Gastroesophageal sphincter (tissue), 4 donors: Measurements from ENCODE around the gene BPI. TPM values are rescaled to one million over a fixed set of nuclear protein-coding genes. Genes with fewer than 3 reads are reported as not detected.
A peak's percentile ranks its signal among the peaks of the same experiment; 100 is the strongest.

ENCODE experiments used
- ATAC-seq: fragments of 150-250 bp; one replicate; pipeline ENCODE4 v1.9.1; 2016; ENCODE audit warnings: mild to moderate bottlenecking, moderate library complexity
- H3K27ac ChIP-seq, 4 donors: fragments of 200-600 bp; sonication (generic) in 3 of 4; 1 replicate in 3 of 4; 2 replicates in 1 of 4; pipeline ENCODE4 v1.5.1; 2016 to 2019
- H3K27me3 ChIP-seq: fragments of 200-600 bp; sonication (generic); one replicate; pipeline ENCODE4 v1.5.1; 2019
- H3K36me3 ChIP-seq, 2 donors: fragments of 200-600 bp; sonication (generic); one replicate each; pipeline ENCODE4 v1.5.1; 2019; ENCODE audit warnings: control low read depth in 1 of 2
- H3K4me1 ChIP-seq, 3 donors: fragments of 200-600 bp; sonication (generic); 1 replicate in 2 of 3; 2 replicates in 1 of 3; pipeline ENCODE4 v1.5.1; 2016 to 2019; ENCODE audit warnings: control low read depth in 2 of 3
- H3K4me3 ChIP-seq, 2 donors: fragments of 200-600 bp; sonication (generic); one replicate each; pipeline ENCODE4 v1.5.1; 2019; ENCODE audit warnings: mild to moderate bottlenecking in 1 of 2, moderate library complexity in 1 of 2
- H3K9me3 ChIP-seq, 3 donors: fragments of 200-600 bp; sonication (generic); one replicate each; pipeline ENCODE4 v1.5.1; 2017 to 2019; ENCODE audit warnings: control low read depth in 2 of 3
- EP300 ChIP-seq: sonication (generic); formaldehyde crosslinking; IDR thresholded peaks from one replicate; pipeline ENCODE4 v1.6.1; 2017; ENCODE audit warnings: antibody characterized with exemption, mild to moderate bottlenecking
- POLR2A ChIP-seq, 2 donors: fragments of 450-650 bp; IDR thresholded peaks; one replicate each; pipeline ENCODE4 v1.6.1; 2017; ENCODE audit warnings: antibody characterized with exemption in 2 of 2, mild to moderate bottlenecking in 2 of 2, moderate library complexity in 1 of 2
- POLR2AphosphoS5 ChIP-seq: sonication (generic); formaldehyde crosslinking; IDR thresholded peaks from one replicate; pipeline ENCODE4 v1.6.1; 2017; ENCODE audit warnings: antibody characterized with exemption
- WGBS, 2 donors: methylation state at CpG; one replicate each; pipeline ENCODE4 v1.1.5; 2018; ENCODE audit warnings: low coverage in 1 of 2; 5-methylcytosine and 5-hydroxymethylcytosine counted together
- total RNA-seq, 4 donors: library from RNA; depleted of rRNA; stranded (reverse); fragments of >200 nt; gene quantifications; one replicate each; pipeline ENCODE4 v1.1.0, GENCODE V29; 2016
- TF ChIP-seq, protein P1 (sequence below), 4 experiments: fragments of 200-600 bp in 2 of 4; fragments of 450-650 bp in 2 of 4; sonication (generic) in 1 of 4; IDR thresholded peaks; one replicate each; pipeline ENCODE4 v1.5.1; 2017 to 2019; ENCODE audit warnings: antibody characterized with exemption in 4 of 4, mild to moderate bottlenecking in 2 of 4, moderate library complexity in 2 of 4

Gene BPI
- total RNA-seq, 4 donors from 2014 or later, result 0.27 to 0.47 TPM; not detected in 2

DNA sequence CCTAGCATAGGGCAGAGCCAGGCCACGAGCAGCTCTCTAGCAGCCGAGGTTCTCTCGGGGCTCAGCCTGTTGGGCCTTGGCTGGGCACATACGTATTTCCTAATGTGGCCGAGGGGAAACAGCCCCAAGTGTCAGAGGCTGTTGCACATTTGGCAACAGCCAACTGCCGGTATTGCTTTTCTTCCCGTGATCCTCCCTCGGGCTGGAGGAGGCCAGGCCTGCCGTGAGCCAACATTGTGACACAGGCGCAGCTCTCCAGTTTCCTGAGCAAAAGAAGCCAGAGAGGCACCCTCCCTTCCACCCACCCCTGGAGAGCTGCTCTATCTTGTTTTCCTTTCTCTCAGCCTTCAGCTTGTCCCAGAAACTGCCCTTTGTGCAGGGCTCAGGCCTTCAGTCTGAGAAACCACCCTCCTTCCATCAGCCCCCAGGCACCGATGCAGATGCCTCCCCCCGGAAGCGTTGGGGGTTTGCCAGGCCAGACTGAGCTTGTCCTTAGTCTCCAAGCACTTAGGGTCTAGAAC lies 5.1 kb upstream of the BPI start:
- H3K9me3 ChIP-seq, result no peaks in the 10 kb centered on the region
- TF ChIP-seq POLR2AphosphoS5 (peak; percentile 71), POLR2A (IDR thresholded peaks at IDR 0.05) (no peak)
- peaks cover 0 to 22% (median 4%) of the 10 kb centered on the region in 3 donors for H3K4me1 ChIP-seq
- no peak overlapping the region for H3K4me3 ChIP-seq
- WGBS, 2 donors, result 13 to 14% methylated on average over 3 to 4 of the region's 13 CpGs
- ATAC-seq, result peak; percentile 97
- H3K36me3 ChIP-seq, result no peaks in the 10 kb centered on the region
- peak overlapping the region; percentile 41 to 82 (median 74) for H3K27ac ChIP-seq
- peaks cover 10% of the 10 kb centered on the region for H3K27me3 ChIP-seq

- WGBS, 2 donors, result 80 to 86% methylated on average over 2 to 3 of the region's 6 CpGs
These were observed 4.0 kb upstream of the BPI start for GRCh38 chr20:38299963-38300362.

GRCh38 chr20:38300438-38300837 lies 3.5 kb upstream of the BPI start:
- no peaks in the 10 kb centered on the region for H3K9me3 ChIP-seq
- no peak for TF ChIP-seq EP300
- no peak for TF ChIP-seq POLR2AphosphoS5
- TF ChIP-seq, protein P1, sequence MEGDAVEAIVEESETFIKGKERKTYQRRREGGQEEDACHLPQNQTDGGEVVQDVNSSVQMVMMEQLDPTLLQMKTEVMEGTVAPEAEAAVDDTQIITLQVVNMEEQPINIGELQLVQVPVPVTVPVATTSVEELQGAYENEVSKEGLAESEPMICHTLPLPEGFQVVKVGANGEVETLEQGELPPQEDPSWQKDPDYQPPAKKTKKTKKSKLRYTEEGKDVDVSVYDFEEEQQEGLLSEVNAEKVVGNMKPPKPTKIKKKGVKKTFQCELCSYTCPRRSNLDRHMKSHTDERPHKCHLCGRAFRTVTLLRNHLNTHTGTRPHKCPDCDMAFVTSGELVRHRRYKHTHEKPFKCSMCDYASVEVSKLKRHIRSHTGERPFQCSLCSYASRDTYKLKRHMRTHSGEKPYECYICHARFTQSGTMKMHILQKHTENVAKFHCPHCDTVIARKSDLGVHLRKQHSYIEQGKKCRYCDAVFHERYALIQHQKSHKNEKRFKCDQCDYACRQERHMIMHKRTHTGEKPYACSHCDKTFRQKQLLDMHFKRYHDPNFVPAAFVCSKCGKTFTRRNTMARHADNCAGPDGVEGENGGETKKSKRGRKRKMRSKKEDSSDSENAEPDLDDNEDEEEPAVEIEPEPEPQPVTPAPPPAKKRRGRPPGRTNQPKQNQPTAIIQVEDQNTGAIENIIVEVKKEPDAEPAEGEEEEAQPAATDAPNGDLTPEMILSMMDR (IDR thresholded peaks at IDR 0.05), result no peak
- TF ChIP-seq POLR2A (IDR thresholded peaks at IDR 0.05), result no peak
- ATAC-seq, result no peak
- no peak overlapping the region for H3K4me3 ChIP-seq
- no peaks in the 10 kb centered on the region for H3K36me3 ChIP-seq
- H3K27me3 ChIP-seq, result peaks cover 26% of the 10 kb centered on the region
- H3K4me1 ChIP-seq, result peaks cover 0 to 22% (median 4%) of the 10 kb centered on the region in 3 donors
- 88 to 100% methylated on average over 2 of the region's 4 CpGs for WGBS, 2 donors
- peak overlapping the region in 1 of 4 donors; percentile 81 for H3K27ac ChIP-seq

More at GRCh38 chr20:38299963-38300362, 4.0 kb upstream of the BPI start:
- peaks cover 0 to 22% (median 4%) of the 10 kb centered on the region in 3 donors for H3K4me1 ChIP-seq
- peaks cover 22% of the 10 kb centered on the region for H3K27me3 ChIP-seq
- ATAC-seq, result no peak
- H3K4me3 ChIP-seq, result no peak overlapping the region
- no peaks in the 10 kb centered on the region for H3K9me3 ChIP-seq
- no peaks in the 10 kb centered on the region for H3K36me3 ChIP-seq
- TF ChIP-seq POLR2AphosphoS5, result no peak
- TF ChIP-seq EP300, result no peak
- TF ChIP-seq POLR2A (IDR thresholded peaks at IDR 0.05), result no peak
- TF ChIP-seq, protein P1 (IDR thresholded peaks at IDR 0.05), result no peak
- H3K27ac ChIP-seq, result peak overlapping the region in 3 of 4 donors; percentile 46 to 82 (median 81)

GRCh38 chr20:38301309-38301708 lies 2.6 kb upstream of the BPI start:
- Histone ChIP-seq H3K4me3 (no peak overlapping the region), H3K4me1 (peaks cover 0 to 22% (median 4%) of the 10 kb centered on the region in 3 donors), H3K27me3 (peaks cover 34% of the 10 kb centered on the region), H3K27ac (no peak overlapping the region), H3K9me3 (no peaks in the 10 kb centered on the region), H3K36me3 (no peaks in the 10 kb centered on the region)
- ATAC-seq, result no peak
- WGBS, 2 donors, result 78 to 90% methylated on average over 3 of the region's 3 CpGs
- TF ChIP-seq, protein P1 (IDR thresholded peaks at IDR 0.05), result no peak
- TF ChIP-seq EP300, result no peak
- no peak for TF ChIP-seq POLR2AphosphoS5
- TF ChIP-seq POLR2A (IDR thresholded peaks at IDR 0.05), result no peak

DNA sequence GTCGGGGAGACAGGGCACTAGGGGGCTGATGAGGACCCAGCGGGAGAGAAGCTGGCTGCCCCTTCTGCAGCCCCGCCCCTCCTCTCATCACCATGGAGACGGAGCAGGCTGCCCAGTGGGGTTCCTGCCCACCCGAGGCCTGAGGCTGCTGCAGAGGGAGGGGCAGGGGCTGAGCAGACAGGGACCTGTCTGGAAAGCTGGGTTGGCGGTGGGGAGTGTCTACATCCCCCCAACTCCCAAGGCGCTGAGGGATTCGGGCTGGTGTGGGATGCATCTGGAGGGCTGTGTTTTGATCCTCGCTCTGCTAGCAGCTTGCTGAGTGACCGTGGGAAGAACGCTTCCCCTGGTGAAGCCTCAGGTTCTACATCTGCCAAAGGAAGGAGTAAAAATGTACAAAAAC lies 1.2 kb upstream of the BPI start:
- H3K27me3 ChIP-seq, result peaks cover 42% of the 10 kb centered on the region
- no peak for ATAC-seq
- 20 to 25% methylated on average over 1 to 8 of the region's 11 CpGs for WGBS, 2 donors
- H3K36me3 ChIP-seq, result no peaks in the 10 kb centered on the region
- no peak overlapping the region for H3K27ac ChIP-seq
- no peak overlapping the region for H3K4me3 ChIP-seq
- peaks cover 0 to 22% (median 4%) of the 10 kb centered on the region in 3 donors for H3K4me1 ChIP-seq
- TF ChIP-seq EP300, result no peak
- no peak for TF ChIP-seq POLR2AphosphoS5
- TF ChIP-seq, protein P1 (IDR thresholded peaks at IDR 0.05), result no peak
- no peak for TF ChIP-seq POLR2A (IDR thresholded peaks at IDR 0.05)
- no peaks in the 10 kb centered on the region for H3K9me3 ChIP-seq
